ENCODE measurements around the gene TEX2. TPM values are rescaled to one million over a fixed set of nuclear protein-coding genes. Genes with fewer than 3 reads are reported as not detected.

Gene TEX2
- total RNA-seq, 1 donor from 2014 or later: 11.6 TPM

DNA sequence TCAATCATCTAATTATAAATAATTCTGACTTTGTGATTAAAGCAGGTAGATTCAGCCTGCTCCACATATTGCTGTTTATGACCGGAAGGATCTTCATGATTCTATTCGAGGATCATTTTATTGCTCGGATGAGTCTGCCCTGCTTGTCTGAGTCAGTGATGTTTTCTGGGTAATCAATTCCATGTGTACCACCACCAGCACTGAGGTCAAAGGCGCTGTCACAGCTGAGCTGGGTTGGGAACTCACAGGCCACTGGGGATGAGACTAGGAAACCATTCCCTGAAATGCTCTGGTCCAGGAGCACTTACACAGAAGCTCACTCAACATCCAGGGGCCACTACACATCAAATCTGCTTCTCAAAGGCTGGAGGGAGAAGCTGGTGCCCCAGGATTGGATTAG, 102.7 kb downstream of the TEX2 start:
- DNase-seq (ENCODE audit: low read depth): no peak
- TF ChIP-seq, protein P1, sequence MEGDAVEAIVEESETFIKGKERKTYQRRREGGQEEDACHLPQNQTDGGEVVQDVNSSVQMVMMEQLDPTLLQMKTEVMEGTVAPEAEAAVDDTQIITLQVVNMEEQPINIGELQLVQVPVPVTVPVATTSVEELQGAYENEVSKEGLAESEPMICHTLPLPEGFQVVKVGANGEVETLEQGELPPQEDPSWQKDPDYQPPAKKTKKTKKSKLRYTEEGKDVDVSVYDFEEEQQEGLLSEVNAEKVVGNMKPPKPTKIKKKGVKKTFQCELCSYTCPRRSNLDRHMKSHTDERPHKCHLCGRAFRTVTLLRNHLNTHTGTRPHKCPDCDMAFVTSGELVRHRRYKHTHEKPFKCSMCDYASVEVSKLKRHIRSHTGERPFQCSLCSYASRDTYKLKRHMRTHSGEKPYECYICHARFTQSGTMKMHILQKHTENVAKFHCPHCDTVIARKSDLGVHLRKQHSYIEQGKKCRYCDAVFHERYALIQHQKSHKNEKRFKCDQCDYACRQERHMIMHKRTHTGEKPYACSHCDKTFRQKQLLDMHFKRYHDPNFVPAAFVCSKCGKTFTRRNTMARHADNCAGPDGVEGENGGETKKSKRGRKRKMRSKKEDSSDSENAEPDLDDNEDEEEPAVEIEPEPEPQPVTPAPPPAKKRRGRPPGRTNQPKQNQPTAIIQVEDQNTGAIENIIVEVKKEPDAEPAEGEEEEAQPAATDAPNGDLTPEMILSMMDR (conservative IDR thresholded peaks at IDR 0.05; ENCODE audit: low read depth, low read length): no peak

DNA sequence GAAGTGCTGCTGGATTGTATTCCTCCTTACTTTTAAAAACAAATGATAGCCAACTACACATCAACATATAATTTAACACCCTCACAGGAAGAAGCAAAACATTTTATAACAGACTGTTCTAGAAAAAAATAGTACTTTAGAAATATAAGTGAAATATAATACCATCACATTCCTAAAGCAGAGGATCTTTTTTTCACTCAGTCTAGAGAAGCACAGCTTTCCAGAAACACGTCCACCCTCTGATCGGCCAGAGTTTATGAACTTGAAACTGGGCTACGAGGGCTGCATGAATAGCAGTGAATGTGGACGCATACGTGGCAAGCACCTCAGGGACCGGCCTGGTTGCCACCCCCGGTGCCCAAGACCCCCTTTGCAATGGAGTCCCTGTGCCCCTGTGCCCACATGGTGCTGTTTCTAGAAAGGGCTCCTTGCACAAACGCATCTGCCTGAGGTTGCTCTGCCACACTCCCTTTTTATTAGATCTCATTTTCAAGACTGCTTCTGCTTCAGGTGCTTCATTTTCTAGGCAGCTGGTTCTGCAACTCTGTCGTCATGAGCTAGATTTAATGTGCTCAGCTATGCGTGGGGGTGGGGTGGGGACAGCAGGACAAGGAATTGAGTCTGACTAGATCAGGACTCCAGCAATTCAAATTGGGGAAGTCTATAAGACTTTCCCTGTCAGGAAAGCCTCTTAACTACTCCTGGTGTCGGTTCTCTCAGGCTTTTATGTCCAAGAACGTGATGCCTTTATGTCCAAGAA, 104.0 kb downstream of the TEX2 start:
- TF ChIP-seq, protein P1 (conservative IDR thresholded peaks at IDR 0.05; ENCODE audit: low read depth, low read length): no peak
- DNase-seq (ENCODE audit: low read depth): no peak
- no peak overlapping the region for H3K4me3 ChIP-seq (ENCODE audit: low read depth, low read length)

More for the DNA sequence above, 102.7 kb downstream of the TEX2 start:
- H3K4me3 ChIP-seq (ENCODE audit: low read depth, low read length): no peak overlapping the region

DNA sequence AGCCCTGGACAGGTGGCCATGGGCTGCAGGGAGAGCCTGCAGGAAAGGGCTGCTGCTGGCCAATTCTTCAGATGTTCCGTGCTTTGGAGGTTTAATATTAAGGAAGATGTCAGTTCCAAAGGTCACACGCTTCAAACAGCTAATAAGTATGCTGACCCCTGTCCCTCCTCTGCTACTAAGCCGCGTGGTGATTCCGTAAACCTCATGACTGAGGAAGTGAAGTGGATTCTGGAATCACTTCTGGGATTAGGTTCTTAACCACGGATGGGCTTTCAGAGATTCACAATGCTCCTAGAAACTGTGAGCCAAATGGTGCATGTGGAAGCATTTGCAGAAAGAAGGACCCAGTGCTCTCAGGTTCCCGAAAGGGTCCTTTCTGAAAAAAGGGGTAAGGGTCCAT, 104.7 kb downstream of the TEX2 start:
- H3K4me3 ChIP-seq (ENCODE audit: low read depth, low read length): no peak overlapping the region
- DNase-seq (ENCODE audit: low read depth): no peak
- TF ChIP-seq, protein P1 (conservative IDR thresholded peaks at IDR 0.05; ENCODE audit: low read depth, low read length): no peak

DNA sequence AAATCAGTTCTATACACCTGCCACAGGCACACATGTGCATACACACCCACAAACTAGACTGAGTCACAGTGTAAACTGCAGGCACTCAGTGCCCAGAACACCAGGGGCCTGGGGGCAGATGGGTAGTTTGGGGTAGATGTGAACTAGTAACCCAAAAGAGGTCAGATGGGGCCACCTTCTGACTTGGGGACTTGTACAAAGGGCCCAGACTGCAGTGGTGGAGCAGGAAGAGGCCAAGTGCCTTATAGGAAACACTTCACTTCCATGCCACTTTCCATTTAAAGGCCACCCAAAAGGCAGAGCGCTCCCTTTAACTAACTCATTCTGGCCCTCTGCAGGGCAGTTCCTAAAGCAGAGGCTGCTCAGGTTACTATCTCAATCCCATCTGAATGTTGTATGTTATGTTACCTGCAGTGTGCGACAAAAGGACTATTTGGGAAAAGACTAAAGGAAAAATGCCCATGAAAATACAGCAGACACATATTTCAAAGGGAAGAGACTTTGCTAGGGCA, 105.3 kb downstream of the TEX2 start:
- no peak overlapping the region for H3K4me3 ChIP-seq (ENCODE audit: low read depth, low read length)
- TF ChIP-seq, protein P1 (conservative IDR thresholded peaks at IDR 0.05; ENCODE audit: low read depth, low read length): no peak
- no peak for DNase-seq (ENCODE audit: low read depth)

DNA sequence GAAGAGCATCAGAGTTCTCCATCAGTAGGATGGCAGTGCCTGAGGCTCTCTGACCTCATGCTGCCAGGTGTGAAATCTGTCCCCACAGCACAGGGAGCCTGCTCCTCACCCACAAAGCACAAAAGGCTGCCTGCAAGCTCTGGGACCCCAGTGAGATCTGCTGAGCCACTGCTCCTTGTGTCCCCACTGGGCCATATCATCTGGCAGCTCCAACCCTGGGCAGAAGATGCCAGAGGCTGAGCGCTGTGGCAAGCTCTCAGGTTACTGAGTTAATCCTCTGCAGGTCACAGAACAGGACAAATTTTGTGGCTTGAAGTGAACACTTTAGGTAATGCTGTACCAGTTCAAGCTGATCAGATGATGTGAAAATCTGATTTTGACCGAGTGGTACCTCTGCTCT, 106.4 kb downstream of the TEX2 start:
- no peak for DNase-seq (ENCODE audit: low read depth)
- TF ChIP-seq, protein P1 (conservative IDR thresholded peaks at IDR 0.05; ENCODE audit: low read depth, low read length): no peak
- no peak overlapping the region for H3K4me3 ChIP-seq (ENCODE audit: low read depth, low read length)

DNA sequence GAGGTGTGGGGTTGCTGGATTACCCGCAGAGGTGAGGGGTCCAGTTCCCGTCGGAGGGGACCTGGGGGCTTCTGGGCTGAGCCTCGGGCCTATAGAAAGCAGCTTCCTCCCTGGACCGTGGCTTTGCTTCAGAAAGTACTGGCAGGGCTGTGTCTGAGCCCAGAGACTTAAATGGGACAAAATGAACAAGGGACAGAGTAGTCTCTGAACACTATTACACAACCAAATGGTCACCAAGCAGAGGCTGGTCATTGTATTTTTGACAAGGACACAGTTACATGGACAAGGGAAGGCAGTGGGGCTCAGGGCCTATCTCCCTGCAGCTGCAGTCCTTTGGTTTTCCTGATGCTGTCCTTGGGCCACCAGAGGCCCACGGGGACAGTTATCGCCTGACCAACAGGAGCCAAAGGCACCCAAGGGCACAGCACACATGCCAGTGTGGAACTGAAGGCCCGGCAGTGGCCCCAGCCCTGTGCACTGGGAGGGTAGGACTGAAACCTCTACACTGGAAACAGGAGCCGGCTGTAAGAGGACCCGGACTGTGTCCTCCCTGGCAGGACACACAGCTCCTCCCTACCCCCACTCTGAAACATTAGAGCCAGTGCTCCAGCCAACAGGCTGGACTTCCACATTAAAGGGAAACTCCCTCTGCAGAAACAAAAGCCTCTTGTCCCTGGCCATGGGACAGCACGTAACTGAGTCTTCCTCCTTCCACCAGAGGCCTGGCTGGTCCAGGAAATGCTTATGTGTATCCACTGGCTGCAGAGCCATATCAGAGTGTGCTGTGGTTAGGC, 107.1 kb downstream of the TEX2 start:
- TF ChIP-seq, protein P1 (conservative IDR thresholded peaks at IDR 0.05; ENCODE audit: low read depth, low read length): no peak
- no peak overlapping the region for H3K4me3 ChIP-seq (ENCODE audit: low read depth, low read length)
- DNase-seq (ENCODE audit: low read depth): no peak
